Measurements from ENCODE around the gene PBLD.

PBLD gene

DNA sequence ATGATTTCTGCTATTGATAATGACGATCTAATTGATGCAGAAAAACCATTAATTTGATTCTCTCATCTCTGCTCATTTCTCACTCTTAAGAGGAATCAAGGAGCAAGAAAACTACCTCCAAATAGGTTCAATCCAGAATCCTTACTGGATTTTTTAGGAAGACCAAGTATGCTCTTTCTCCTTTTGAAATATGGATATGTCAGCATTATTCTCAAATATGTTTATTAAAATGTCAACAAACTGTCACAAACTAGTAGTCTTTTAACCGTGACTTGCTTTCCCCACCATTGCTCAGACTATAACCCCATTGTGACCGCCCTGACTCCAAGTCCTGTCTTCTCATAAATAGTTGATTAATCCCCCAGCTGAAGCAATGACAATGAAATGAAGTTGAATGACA, 99.7 kb downstream of the PBLD start:
- DNase-seq (ENCODE audit: low spot score) = no peak
